GM12878 (cell line): ENCODE results near the gene TCF25. TPM values are rescaled to one million over a fixed set of nuclear protein-coding genes. Genes with fewer than 3 reads are reported as not detected.

ENCODE experiments used
- ATF7 ChIP-seq: fragments of 450-650 bp; IDR thresholded peaks from 2 replicates; pipeline ENCODE4 v1.6.1; 2016; ENCODE audit warnings: low read depth, mild to moderate bottlenecking
- CHD2 ChIP-seq: IDR thresholded peaks from 2 replicates; pipeline ENCODE4 v1.6.1; 2011; ENCODE audit warnings: low read depth, low read length, improper control_type of control experiment, borderline replicate concordance
- FOXM1 ChIP-seq: IDR thresholded peaks from 2 replicates; pipeline ENCODE4 v1.6.1; 2012; ENCODE audit warnings: low read depth, mild to moderate bottlenecking, inconsistent platforms, low read length, moderate library complexity
- MAX ChIP-seq: IDR thresholded peaks from 2 replicates; pipeline ENCODE4 v1.6.1; 2012; ENCODE audit warnings: low read depth, low read length, improper control_type of control experiment
- NR2C2 ChIP-seq: IDR thresholded peaks from 2 replicates; pipeline ENCODE4 v1.6.1; 2011; ENCODE audit warnings: borderline replicate concordance, low read depth; ENCODE audit not compliant: control insufficient read depth, insufficient read length
- RAD21 ChIP-seq: IDR thresholded peaks from 2 replicates; pipeline ENCODE4 v1.6.1; 2011; ENCODE audit warnings: mild to moderate bottlenecking, low read depth, low read length, moderate library complexity; ENCODE audit not compliant: insufficient read depth
- SPI1 ChIP-seq: IDR thresholded peaks from 2 replicates; pipeline ENCODE4 v1.6.1; 2011; ENCODE audit warnings: low read depth, mild to moderate bottlenecking, low read length, moderate library complexity, borderline replicate concordance; ENCODE audit not compliant: insufficient read depth
- SREBF1 ChIP-seq: IDR thresholded peaks from 2 replicates; pipeline ENCODE4 v1.6.1; 2012; ENCODE audit warnings: mild to moderate bottlenecking, low read length
- polyA plus RNA-seq, 11 experiments: library from polyadenylated mRNA; depleted of rRNA in 4 of 11; unstranded in 6 of 11; stranded (reverse) in 5 of 11; fragments of >200 nt; fragmentation: Nextera tagmentation in 4 of 11; fragmentation: Illumina TruSeq in 1 of 11; extraction: Ambion mirVana in 4 of 11; extraction: Trizol in 1 of 11; gene quantifications; 1 replicate in 1 of 11; 2 replicates in 10 of 11; pipeline versions ENCODE4 v1.2.1 to v1.2.3, GENCODE V29; 2011 to 2016; ENCODE audit warnings: inconsistent platforms in 2 of 11, missing spikeins in 2 of 11, low read depth in 1 of 11
- total RNA-seq, 4 experiments: library from RNA; depleted of rRNA in 3 of 4; stranded (reverse); fragments of >200 nt in 3 of 4; fragmentation: Illumina TruSeq in 1 of 4; extraction: Trizol in 1 of 4; gene quantifications; 2 replicates each; pipeline versions ENCODE4 v1.2.1 to v1.2.3, GENCODE V29; 2013 to 2021
- TF ChIP-seq, protein P1 (sequence below): fragments of 450-650 bp; IDR thresholded peaks from 2 replicates; pipeline ENCODE4 v1.6.1; 2018; ENCODE audit warnings: mild to moderate bottlenecking, low read depth, moderate library complexity; ENCODE audit not compliant: partially characterized antibody
- TF ChIP-seq, protein P2 (sequence below): IDR thresholded peaks from 2 replicates; pipeline ENCODE4 v1.6.1; 2011; ENCODE audit warnings: mild to moderate bottlenecking, low read depth, low read length, moderate library complexity; ENCODE audit not compliant: insufficient replicate concordance

Gene TCF25
- total and polyA plus RNA-seq, 10 of the 15 experiments (the other 5 are each of a cell fraction or from before 2014, with no cell fraction given) = 8.4 to 130 (median 89.4) TPM

- TF ChIP-seq, protein P1, sequence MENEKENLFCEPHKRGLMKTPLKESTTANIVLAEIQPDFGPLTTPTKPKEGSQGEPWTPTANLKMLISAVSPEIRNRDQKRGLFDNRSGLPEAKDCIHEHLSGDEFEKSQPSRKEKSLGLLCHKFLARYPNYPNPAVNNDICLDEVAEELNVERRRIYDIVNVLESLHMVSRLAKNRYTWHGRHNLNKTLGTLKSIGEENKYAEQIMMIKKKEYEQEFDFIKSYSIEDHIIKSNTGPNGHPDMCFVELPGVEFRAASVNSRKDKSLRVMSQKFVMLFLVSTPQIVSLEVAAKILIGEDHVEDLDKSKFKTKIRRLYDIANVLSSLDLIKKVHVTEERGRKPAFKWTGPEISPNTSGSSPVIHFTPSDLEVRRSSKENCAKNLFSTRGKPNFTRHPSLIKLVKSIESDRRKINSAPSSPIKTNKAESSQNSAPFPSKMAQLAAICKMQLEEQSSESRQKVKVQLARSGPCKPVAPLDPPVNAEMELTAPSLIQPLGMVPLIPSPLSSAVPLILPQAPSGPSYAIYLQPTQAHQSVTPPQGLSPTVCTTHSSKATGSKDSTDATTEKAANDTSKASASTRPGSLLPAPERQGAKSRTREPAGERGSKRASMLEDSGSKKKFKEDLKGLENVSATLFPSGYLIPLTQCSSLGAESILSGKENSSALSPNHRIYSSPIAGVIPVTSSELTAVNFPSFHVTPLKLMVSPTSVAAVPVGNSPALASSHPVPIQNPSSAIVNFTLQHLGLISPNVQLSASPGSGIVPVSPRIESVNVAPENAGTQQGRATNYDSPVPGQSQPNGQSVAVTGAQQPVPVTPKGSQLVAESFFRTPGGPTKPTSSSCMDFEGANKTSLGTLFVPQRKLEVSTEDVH = no peak
- TF ChIP-seq SREBF1 (no peak), SPI1 (no peak), FOXM1 (no peak), CHD2 (no peak), ATF7 (no peak), NR2C2 (no peak), MAX (no peak), RAD21 (no peak)
- TF ChIP-seq, protein P2, sequence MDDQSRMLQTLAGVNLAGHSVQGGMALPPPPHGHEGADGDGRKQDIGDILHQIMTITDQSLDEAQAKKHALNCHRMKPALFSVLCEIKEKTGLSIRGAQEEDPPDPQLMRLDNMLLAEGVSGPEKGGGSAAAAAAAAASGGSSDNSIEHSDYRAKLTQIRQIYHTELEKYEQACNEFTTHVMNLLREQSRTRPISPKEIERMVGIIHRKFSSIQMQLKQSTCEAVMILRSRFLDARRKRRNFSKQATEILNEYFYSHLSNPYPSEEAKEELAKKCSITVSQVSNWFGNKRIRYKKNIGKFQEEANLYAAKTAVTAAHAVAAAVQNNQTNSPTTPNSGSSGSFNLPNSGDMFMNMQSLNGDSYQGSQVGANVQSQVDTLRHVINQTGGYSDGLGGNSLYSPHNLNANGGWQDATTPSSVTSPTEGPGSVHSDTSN = no peak
- TF ChIP-seq, all 136 proteins: peak for 0
Observed at GRCh38 chr16:89951509-89951908, 78.1 kb downstream of the TCF25 start (continued).
